Endothelial cell (in vitro differentiated cells): Measurements from ENCODE around the gene DPYSL3. TPM values are rescaled to one million over a fixed set of nuclear protein-coding genes. Genes with fewer than 3 reads are reported as not detected.

Source experiments
- DNase-seq: peaks from one replicate; pipeline ENCODE4 v3.0.0; 2021; ENCODE audit warnings: low spot score
- H3K27ac Mint-ChIP-seq: one replicate; pipeline ENCODE4 v1.8.0; 2021; ENCODE audit warnings: mixed read lengths, inconsistent platforms; ENCODE audit not compliant: unreplicated experiment
- H3K27me3 Mint-ChIP-seq: one replicate; pipeline ENCODE4 v1.8.0; 2021; ENCODE audit warnings: mild to moderate bottlenecking, moderate library complexity, mixed read lengths, inconsistent platforms; ENCODE audit not compliant: unreplicated experiment
- H3K36me3 Mint-ChIP-seq: one replicate; pipeline ENCODE4 v1.8.0; 2021; ENCODE audit warnings: mild to moderate bottlenecking, low read depth, mixed read lengths, inconsistent platforms; ENCODE audit not compliant: unreplicated experiment
- H3K4me1 Mint-ChIP-seq: one replicate; pipeline ENCODE4 v1.8.0; 2021; ENCODE audit warnings: mild to moderate bottlenecking, mixed read lengths, inconsistent platforms; ENCODE audit not compliant: unreplicated experiment
- H3K4me3 Mint-ChIP-seq: one replicate; pipeline ENCODE4 v1.8.0; 2021; ENCODE audit warnings: mild to moderate bottlenecking, mixed read lengths, inconsistent platforms; ENCODE audit not compliant: unreplicated experiment
- H3K9me3 Mint-ChIP-seq: one replicate; pipeline ENCODE4 v1.8.0; 2021; ENCODE audit warnings: mixed read lengths, inconsistent platforms; ENCODE audit not compliant: unreplicated experiment
- total RNA-seq: library from RNA; stranded (reverse); fragmentation: NEBNext Ultra II Directional; extraction: Animal tissue kit (Norgen Biotek cat#: 25700); gene quantifications from one replicate; pipeline ENCODE4 v1.2.1, GENCODE V29; 2021; ENCODE audit not compliant: unreplicated experiment
- TF ChIP-seq, protein P1 (sequence below): fragments of 200-600 bp; sonication (generic); IDR thresholded peaks from one replicate; pipeline ENCODE4 v1.5.0; 2021; ENCODE audit warnings: antibody characterized with exemption; ENCODE audit not compliant: unreplicated experiment

The DPYSL3 gene
- total RNA-seq, 1 donor from 2014 or later: 27.6 TPM

- Mint-ChIP-seq H3K27me3 (peaks cover 3% of the 10 kb centered on the region), H3K36me3 (no peaks in the 10 kb centered on the region), H3K9me3 (no peaks in the 10 kb centered on the region), H3K27ac (no peak overlapping the region), H3K4me3 (no peak overlapping the region), H3K4me1 (peaks cover 29% of the 10 kb centered on the region)
- TF ChIP-seq, protein P1, sequence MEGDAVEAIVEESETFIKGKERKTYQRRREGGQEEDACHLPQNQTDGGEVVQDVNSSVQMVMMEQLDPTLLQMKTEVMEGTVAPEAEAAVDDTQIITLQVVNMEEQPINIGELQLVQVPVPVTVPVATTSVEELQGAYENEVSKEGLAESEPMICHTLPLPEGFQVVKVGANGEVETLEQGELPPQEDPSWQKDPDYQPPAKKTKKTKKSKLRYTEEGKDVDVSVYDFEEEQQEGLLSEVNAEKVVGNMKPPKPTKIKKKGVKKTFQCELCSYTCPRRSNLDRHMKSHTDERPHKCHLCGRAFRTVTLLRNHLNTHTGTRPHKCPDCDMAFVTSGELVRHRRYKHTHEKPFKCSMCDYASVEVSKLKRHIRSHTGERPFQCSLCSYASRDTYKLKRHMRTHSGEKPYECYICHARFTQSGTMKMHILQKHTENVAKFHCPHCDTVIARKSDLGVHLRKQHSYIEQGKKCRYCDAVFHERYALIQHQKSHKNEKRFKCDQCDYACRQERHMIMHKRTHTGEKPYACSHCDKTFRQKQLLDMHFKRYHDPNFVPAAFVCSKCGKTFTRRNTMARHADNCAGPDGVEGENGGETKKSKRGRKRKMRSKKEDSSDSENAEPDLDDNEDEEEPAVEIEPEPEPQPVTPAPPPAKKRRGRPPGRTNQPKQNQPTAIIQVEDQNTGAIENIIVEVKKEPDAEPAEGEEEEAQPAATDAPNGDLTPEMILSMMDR: no peak
- DNase-seq: no peak
Measured at GRCh38 chr5:147390654-147391225, 119.1 kb downstream of the DPYSL3 start.

DNA sequence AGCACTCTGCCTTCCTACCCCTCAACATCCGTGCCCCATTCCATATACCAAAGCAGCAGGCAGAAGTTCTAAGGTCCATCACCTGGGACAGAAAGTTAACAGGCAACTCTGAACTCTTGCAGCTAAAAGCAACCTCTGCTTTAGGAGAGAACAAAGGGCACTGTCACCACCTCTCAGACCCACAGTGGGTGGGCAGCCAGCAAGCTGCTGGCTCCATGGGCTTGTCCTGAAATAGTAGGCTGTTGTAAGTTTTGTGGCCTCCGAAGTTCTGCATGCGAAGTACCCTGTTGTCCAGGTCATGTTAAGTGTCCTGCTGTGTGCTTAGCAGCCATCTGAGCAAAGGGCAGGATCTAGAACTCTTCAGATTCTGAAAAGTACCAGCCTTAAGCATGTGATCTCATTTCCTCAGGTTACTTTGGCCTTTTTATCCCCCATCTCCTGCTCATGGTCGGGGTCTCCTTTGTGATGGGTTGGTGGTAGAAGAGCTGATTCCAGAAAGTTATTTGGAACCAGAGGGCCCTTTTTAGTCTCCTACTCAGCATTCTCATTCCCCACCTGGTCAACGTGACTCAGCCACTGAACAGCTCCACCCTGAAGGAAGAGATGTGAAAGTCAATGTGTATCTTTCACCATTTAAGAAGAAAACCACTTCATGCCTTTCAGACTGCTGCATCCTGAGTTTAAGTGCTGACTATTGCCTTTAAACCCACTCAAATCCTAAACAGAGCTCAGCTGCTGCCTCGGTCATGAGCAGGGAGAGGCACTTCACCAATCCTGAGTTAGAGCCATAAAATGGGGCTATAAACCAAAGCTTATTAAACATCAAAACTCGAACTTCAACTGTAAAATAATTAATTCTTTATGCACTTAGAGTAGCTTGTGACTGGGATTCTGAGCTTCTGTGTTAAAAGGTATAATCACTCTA is 121.4 kb downstream of the DPYSL3 start:
- Mint-ChIP-seq H3K4me3 (no peak overlapping the region), H3K27me3 (peaks cover 3% of the 10 kb centered on the region), H3K9me3 (no peaks in the 10 kb centered on the region), H3K4me1 (peaks cover 29% of the 10 kb centered on the region), H3K27ac (no peak overlapping the region), H3K36me3 (no peaks in the 10 kb centered on the region)
- TF ChIP-seq, protein P1: no peak
- DNase-seq: no peak

DNA sequence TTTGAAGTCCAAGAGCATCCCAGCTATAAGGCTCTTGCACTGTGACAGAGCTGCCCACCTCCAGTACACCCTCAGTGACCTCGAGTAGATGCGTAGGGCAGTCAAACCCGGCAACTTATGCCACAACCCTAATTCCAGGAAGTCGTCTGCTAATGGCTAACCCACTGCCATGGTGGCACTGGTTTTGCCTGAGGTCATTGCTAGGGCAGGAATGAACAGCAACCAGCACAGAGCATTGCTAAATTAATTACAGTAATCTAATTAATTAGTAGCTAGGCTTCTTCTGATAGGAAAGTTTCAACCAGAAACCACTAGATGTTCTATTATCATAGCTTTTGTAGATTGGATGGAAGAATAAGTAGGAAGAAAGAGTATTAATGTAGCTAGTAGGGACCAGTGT is 122.8 kb downstream of the DPYSL3 start:
- Mint-ChIP-seq H3K27me3 (peaks cover 3% of the 10 kb centered on the region), H3K27ac (no peak overlapping the region), H3K9me3 (no peaks in the 10 kb centered on the region), H3K4me3 (no peak overlapping the region), H3K36me3 (no peaks in the 10 kb centered on the region), H3K4me1 (peaks cover 19% of the 10 kb centered on the region)
- no peak for DNase-seq
- TF ChIP-seq, protein P1: no peak

DNA sequence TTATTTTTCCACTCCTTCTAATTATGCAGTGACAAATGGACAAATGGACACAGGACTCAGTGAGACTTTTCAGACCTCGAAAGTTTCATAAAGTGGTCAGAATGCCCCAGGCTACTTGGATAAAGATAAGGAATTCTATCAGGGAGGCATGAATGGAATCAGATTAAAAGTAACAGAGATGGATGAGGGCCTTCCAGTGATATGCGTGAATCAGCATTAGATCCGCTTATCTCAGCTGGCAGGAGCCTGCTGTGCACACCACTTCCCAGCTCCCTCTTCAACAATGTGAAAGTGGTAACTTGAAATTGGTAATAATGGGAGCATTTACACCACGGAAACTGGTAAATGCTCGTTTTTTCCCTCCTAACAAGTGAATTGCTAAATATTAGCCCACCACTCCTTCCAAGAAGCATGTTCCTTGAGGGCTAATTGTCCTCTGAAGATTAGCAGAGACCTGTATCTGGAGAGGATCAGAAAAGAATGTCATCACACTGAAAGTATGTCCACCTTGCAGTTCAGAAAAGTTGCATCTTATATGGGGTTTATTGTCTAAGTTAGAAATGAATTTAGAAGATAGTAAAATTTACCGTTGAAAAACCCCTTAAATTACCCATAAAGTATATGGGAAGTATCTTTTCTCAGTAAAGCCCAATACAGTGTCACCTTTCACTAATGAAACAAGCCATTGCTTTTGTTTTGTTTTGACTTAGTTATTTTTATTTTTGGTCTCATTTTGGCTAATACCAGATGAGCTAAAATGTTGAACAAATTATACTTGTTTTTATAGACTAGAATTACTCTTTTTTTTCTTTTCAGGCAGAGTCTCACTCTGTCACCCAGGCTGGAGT is 125.3 kb downstream of the DPYSL3 start:
- Mint-ChIP-seq H3K27me3 (no peaks in the 10 kb centered on the region), H3K4me3 (no peak overlapping the region), H3K27ac (no peak overlapping the region), H3K36me3 (no peaks in the 10 kb centered on the region), H3K4me1 (peaks cover 10% of the 10 kb centered on the region), H3K9me3 (no peaks in the 10 kb centered on the region)
- TF ChIP-seq, protein P1: no peak
- no peak for DNase-seq
